NCI-H748 treated with DMSO at 0.1 percent for 48 hours (cell line): ENCODE data around the gene CYLD.

ENCODE experiments used
- DNase-seq: peaks from one replicate; lab custom pipeline; 2025; lab: John Stamatoyannopoulos, UW

Gene CYLD

GRCh38 chr16:50818380-50818779 lies 76.5 kb downstream of the CYLD start:
- DNase-seq, result no peak

DNA sequence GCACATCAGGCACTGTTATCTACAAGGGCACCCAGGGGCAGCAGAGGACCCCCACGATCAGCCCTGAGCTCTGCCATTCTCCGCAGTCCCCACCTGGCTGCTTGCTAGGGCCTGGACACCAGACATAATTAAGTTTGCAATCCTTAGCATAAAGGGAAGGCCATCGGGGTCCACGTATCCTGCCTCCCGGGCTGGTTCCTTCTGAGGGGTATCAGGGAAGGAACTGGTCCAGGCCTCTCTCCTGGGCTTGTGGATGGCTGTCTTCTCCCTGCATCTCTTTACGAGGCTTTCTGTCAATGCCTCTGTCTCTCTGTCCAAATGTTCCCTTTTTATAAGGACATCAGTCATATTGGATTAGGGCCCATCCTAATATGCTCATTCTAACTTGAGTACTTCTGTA lies 77.8 kb downstream of the CYLD start:
- no peak for DNase-seq

GRCh38 chr16:50820225-50820624 lies 78.3 kb downstream of the CYLD start:
- no peak for DNase-seq

- DNase-seq, result no peak
Observed at GRCh38 chr16:50821586-50821985, 79.7 kb downstream of the CYLD start.

GRCh38 chr16:50822671-50823070 lies 80.8 kb downstream of the CYLD start:
- DNase-seq, result no peak

DNA sequence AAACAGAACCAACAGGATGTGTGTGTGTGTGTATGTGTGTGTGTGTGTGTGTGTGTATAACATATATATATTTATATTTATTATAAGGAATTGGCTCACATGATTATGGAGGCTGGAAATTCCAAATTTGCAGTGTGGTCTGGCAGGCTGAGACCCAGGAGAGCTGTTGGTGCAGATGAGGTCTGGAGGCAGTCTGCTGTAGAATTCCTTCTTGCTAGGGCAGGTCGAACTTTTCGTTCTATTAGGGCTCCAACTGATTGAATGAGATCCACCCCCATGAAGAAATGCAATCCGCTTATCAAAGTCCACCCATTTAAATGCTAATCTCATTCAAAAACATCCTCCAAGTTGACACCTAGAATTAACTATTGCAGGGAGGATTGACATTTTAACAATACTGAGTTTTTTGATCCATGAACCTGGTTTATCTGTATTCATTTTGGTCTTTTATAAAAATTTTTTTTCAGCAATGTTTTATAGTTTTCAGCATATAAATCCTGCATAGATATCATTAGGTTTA lies 85.0 kb downstream of the CYLD start:
- no peak for DNase-seq

DNA sequence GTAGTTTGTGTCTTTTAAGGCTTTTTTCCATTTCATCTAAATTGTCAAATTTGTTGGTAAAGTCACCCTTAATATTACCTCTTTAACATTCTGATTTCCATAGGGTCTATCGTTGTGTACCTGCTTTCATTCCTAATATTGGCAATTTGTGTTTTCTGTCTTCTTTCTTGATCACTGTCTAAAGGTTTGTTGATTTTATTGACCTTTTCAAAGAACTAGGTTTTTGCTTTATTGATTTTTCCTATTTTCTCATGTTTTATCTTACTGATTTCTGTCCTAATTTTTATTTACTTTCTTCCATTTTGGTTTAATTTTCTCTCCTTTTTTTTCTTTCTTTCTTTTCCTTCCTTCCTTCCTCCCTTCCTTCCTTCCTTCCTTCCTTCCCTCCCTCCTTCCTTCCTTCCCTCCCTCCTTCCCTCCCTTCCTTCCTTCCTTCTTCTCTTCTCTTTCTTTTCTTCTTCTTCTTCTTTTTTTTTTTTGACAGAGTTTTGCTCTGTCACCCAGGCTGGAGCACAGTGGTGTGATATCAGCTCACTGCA lies 86.3 kb downstream of the CYLD start:
- no peak for DNase-seq

DNA sequence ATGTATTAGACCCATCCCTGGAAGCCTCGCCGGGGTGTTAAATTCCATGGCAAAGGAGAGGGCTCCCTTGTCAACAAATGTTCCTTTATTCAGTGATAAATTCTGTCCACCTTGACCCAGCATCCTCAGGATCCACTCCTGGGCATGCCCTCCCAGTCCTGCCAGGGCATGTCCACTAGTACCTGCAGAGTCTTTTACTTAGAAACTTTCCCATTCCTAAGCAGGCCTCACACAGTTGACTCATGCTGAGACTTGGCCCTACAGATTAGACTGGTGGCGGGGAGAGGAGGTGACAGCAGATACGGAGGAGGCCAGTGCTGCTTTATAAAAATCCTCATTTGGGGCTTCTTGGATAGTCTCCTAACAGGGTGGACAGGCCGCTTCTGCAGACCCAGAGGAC lies 88.8 kb downstream of the CYLD start:
- no peak for DNase-seq

- DNase-seq, result no peak
Observed at GRCh38 chr16:50831751-50832150, 89.9 kb downstream of the CYLD start.

DNA sequence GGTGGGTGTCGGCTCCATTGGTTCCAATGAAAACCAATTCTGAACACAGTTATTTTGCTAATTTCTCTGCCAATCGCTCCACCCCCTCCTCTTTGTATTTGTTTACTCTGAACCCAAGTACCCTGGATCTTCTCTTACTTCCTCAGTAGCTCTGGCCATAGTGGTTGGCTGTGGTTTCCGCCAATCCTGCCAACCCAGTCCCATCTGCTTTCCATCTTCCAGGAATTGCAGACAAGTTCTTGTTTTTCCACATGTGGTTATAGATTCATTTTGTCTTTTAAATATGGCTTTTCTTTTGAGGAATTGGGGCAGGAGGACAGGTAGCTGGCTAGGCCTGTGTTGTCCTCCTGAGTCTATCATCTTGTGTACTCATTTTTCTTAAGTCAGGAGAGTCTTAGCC lies 92.0 kb downstream of the CYLD start:
- DNase-seq, result no peak

DNA sequence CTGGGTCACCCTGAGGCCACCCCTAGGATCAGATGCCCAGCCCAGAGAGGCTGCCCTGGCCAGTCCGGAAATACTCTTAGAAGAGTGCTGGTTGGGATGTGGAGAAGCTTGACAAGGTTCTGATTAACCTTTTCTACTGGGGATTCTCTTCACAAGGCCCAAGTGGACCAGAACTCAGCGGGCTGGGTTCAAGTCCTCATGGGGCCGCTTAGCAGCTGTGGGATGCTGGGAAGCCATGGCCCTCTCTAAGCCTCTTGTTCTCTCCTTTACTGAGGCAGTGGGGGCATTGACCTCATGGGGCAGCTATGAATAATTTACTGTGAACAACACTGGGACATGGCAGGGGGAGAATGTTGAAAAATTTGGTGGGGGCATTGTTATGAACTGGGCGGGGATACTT lies 92.8 kb downstream of the CYLD start:
- DNase-seq, result no peak

GRCh38 chr16:50835358-50836060 lies 93.6 kb downstream of the CYLD start:
- no peak for DNase-seq

- no peak for DNase-seq
Observed at GRCh38 chr16:50836121-50836621, 94.3 kb downstream of the CYLD start.

GRCh38 chr16:50837324-50837723 lies 95.4 kb downstream of the CYLD start:
- no peak for DNase-seq

GRCh38 chr16:50838165-50838564 lies 96.3 kb downstream of the CYLD start:
- DNase-seq, result no peak

- DNase-seq, result no peak
Observed at GRCh38 chr16:50838885-50839284, 97.0 kb downstream of the CYLD start.

GRCh38 chr16:50839356-50839755 lies 97.5 kb downstream of the CYLD start:
- DNase-seq, result no peak

DNA sequence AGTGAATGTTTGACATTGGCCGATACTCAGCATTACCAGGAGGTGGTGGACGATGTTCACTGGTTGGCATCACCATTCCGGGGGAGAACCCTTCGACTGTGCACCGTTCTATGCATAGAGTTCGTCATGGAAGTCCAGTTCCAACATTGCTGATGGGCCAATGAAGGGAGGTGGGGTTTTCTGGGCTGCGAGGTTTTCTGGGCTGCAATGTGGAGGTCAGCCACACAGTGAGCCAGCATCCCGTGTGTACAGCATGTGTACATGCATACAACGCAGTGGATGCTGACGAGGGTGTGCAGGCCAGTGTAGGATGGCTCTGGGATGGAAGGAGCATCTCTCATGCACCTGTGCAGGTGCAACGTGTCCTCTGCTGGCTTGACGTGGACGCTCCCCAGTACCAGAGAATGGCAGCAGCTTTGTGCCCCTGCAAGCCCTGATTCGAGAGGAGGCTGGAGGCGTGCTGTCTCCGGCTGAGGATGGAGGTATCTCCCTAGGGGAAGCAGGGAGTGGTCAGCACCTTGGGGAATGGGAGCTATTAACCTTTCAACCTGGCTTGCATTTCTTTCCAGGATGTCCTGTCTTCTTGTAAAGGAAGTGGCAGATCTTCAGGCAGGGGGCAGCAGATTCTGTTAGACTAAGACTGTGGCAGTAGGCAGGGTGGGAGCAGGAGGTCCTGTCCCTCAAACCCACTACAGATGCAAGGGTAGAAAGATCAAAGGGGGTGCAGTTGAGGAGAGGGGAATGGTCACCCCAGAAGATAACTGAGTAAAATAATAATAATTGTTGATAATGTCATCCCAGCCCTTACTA lies 98.2 kb downstream of the CYLD start:
- no peak for DNase-seq

- DNase-seq, result no peak
Observed at GRCh38 chr16:50841081-50841886, 99.4 kb downstream of the CYLD start.

DNA sequence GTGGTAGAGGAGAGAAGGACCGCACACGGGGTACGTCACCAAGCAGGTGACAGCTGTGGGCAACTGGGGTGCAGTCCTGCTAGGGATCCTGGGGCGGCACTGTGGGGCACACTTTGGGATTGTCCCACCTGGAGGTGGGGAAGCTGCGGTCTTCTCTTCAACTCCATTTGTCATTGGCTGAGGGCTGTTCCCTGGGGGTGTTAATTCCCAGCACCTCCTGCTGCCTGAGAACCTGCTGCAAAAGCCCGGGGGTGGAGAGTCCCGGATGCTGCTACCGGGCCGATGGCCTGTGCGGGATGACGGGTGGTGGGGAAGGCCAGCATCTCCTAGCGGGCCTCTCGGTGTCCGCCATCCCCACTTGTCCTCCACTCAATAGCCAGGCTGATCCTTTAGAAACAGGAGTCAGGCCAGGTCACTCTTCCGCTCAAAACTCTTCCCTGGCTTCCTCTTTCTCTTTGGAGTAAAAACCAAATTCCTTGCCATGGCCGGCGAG lies 100.2 kb downstream of the CYLD start:
- no peak for DNase-seq

DNA sequence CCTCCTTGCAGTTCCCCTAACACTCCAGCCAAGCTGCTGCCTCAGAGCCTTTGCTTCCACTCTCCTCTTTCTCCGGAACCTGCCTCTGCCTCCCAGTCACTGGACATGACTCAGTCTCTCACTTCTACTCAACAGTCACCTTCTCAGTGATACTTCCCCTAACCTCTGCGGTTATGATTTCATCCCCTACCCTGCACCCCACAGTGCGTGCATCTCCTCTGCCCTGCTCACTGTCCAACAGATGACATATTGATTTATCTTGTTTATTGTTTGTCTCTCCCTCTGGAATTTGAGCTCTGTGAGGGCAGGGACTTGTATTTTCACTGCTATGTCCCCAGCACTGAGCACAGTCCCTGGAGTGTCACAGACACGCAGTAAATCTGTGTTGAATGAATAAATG lies 100.7 kb downstream of the CYLD start:
- no peak for DNase-seq

DNA sequence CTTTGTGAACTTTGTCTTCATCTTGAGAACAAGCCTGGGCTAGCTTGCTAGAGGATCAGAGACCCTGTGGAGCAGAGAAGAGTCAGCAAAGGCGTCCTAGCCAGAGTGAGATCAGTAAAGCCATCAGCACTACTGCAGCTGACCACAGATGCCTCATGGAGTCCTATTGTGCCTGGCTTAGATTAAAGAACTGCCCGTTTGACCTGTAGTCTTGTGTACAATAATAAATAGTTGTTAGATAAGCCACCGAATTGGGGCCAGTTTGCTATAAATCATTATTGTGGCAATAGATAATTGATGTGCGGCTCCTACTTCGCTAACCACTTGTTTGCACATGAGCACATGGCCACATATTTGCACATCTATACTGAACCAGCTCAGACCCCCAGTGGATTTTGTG lies 103.0 kb downstream of the CYLD start:
- DNase-seq, result no peak
